Esophagus muscularis mucosa (tissue), 3 donors: ENCODE results near the gene URB1.

Experiments
- CTCF ChIP-seq, 3 experiments: fragments of 200-600 bp in 2 of 3; fragments of 450-650 bp in 1 of 3; sonication (generic) in 2 of 3; IDR thresholded peaks; one replicate each; pipeline ENCODE4 v1.5.1; 2017 to 2019; ENCODE audit warnings: antibody characterized with exemption in 3 of 3, mild to moderate bottlenecking in 2 of 3, moderate library complexity in 1 of 3
- POLR2A ChIP-seq: fragments of 450-650 bp; IDR thresholded peaks from one replicate; pipeline ENCODE4 v1.6.1; 2017; ENCODE audit warnings: antibody characterized with exemption, moderate library complexity, mild to moderate bottlenecking, low read depth

- TF ChIP-seq POLR2A (no peak), CTCF (IDR thresholded peaks at IDR 0.05) (no peak)
These were observed 14.8 kb downstream of the URB1 start for GRCh38 chr21:32377991-32378390.
